ENCODE data around the gene PTPRCAP.

PTPRCAP gene

DNA sequence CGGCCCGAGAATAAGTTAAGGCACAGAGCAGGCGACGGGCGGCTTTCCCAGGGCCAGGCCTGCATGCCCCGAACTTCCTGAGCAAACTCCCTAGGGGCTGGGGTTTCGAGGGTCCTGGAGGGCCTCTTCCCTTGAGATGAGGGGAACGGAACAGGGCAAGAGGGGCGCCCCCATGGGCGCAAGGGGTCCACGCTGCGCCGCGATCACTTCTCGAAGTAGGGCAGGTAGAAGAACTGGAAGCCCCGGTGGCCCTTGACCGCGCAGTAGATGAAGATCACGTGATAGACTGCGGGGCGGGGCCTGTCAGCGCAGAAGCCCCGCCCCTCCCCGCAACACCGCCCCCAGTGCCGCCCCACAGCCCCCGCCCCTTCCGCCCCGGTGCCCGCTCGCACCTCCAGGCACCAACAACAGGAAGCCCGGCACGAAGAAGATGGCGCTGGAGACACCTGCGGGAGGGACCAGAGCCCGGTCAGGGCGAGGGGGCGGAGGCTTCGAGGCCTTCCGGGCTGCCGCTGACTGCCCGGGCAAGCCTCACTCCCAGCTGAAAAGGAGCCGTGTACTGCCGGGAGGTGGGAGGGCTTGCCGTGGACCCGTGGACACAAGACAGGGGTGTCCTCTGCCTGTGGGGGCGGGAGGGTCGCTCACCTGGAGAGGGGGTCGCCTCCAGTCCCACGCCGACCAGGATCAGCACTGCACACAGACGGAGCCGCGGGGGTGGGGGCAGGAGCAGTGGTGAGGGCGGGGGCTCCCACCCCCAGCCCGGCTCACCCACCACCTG lies 27.1 kb upstream of the PTPRCAP start:
- peak; percentile 88 for DNase-seq

DNA sequence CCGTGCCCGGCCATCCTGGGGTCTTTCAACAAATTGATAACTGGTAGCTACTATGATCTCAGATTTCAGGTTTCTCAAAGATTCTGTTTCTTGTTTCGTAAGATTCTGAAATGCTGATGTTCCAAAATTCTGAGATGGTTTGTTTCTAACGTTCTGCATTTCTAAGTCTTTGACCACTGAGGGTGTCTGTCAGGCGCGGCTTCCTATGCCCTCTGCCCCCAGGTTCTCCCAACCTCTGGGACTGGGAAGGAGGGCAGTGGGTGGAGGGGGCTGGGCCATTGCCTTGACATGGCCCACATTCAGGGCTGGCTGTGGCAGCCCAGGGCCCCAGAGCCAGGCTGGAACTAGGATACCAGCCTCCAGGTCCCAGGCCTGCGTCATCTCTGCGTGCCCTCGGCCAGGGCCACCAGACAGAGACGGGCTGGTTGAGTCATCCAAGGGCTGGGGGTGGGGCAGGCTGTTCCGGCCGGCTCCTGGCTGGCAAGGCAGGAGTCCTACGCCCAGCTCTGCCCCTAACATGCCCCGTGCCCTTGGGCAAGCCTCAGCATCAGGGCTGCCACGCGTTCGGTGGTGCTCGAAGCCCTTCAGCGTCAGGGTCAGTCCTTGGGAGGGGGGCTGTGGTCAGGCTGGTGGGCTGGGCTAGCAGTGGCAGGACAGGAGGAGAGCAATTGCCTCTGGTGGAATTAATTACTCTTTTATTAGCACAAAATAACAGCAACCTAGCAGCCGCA lies 26.4 kb upstream of the PTPRCAP start:
- no peak for DNase-seq

DNA sequence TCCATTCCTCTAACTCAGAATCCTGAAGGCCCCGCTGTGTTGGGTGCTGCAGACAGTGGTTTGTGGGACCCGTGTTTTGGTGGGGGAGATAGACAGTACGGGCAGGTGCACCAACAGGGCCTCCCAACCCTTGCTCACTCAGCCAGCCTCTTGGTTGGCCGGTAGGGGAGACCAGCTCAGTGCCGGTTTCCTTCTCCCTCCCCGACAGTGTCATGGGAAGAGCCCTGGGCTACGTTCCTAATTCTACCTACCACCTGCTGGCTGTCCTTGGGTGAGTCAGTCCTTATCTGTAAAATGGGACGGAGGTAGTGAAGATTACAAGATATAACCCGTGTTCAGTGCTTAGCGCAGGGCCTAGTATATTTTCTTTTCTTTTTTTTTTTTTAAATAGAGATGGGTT lies 25.7 kb upstream of the PTPRCAP start:
- DNase-seq = no peak

DNA sequence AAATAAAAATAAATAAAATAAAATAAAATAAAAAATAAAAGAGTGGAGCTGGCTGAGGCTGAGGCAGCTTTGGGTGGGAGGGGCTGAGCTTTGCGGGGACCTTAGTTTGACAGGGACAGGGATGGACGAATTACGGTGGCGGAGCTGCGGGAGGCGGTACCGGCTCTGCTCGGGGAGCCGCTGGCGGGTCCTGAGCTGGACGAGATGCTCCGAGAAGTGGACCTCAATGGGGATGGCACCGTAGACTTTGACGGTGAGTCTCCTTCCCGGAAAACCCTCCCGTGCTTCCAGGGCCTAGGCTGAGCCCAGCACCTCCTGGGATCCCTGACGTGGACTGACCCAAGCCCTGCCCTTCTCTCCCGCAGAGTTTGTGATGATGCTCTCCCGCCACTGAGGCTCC lies 20.8 kb upstream of the PTPRCAP start:
- DNase-seq = no peak

DNA sequence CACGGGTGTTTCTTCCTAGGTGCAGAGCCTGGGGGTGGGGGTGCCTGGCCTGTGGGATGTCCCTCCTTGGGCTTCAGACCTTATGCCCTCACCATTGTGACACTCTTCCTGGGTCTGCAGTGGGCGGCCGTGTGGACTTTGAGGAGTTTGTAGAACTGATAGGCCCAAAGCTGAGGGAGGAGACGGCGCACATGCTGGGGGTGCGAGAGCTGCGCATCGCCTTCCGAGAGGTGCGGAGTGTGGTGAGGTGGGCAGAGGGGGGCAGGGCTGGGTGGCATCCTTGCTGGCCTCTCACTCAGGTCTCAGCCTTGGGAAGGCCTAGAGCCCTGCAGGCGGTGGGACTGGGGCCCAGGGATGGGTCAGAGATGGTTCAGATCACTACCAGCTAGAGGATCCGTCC lies 20.0 kb upstream of the PTPRCAP start:
- no peak for DNase-seq

DNA sequence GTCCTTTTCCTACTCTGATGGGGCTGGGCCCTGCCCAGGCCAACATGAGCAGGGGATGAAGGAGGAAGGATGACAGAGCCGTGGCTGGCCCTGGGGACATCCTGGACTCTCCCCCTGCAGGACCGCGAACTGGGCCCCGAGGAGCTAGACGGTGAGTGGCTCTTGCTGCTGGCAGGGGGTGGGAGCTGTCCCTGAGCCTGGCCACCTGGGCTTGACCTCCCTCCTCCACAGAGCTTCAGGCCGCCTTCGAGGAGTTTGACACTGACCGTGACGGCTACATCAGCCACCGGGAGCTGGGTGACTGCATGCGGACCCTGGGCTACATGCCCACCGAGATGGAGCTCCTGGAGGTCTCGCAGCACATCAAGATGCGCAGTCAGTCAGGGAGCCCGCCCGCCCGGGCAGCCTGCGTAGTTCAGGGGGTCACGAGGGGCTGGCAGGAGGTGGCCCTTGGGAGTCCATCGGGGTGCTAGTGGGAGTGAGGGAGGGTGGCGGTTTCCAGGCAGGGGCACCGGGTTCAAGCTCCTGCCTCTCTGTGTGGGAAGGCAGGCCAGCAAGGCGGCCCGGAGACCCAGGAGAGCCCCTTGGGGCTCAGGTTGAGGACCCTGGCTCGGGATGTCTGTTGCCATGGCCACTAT lies 18.7 kb upstream of the PTPRCAP start:
- DNase-seq = no peak

DNA sequence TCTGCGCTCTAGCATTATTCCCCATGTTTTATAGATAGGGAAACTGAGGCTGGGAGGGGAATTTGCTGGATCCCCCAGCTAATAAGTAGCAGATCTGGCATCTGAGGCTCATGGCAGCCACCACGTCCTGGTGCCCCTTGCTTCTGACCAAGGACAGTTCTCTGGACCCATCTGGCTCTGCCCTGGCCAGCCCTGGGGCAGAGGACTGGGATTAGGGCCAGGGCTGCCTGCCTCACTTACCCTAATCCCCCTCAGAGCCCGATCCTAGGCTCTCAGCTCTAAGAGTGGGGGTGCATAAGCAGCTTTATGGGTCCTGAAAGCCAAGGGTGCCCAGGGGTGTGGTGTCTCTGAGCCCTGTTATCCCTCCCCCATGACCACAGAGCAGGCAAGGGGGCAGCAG lies 17.6 kb upstream of the PTPRCAP start, which contains the start of gene CABP4:
Gene CABP4, plus strand, starts transcription at position 301 of the 400 bp plus-strand sequence. Its CDS starts 70 bp downstream, at position 371.
- DNase-seq = no peak

DNA sequence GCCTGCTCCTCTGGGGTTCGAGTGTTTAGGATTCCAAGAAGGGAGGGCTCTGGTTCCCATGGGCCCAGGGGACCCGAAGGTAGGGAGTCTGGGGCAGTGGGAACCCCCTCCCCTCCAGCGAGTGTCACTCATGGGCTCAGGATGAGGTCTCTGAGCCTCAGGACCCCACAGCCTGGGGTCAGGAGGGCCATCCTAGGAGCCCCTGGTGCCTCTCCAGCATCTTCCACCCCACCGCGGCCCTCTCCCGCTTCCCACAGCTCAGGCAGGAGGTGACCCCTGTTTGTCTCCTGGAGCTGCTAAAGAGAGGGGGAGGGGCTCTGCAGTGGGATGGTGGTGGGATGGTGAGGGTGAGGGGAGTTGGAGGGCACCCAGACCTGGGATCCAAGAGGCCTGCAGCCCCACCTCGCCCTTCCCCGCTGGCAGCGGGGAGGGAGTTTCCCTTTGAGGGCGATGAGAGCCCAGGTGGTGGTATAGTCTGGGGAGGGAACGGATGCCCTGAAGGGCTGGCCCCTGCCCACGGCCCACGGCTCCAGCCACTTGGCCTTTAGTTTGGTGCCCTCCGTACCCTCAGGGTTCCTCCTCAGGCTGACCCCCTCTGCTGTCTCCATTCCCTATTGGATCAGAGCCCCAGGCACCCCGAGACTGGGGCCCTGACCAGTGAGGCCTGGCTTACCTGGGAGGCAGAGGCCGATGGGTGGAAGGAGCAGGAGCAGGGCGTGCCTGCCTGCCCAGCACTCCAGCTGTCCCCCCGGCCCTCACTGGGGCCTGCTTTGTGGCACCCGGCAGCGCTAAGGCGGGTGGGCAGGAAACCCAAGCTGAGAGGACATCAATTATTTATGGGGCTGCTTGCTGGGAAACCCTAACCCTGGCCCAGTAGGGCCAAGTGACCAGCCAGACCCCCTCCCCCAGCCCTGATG lies 16.6 kb upstream of the PTPRCAP start:
- DNase-seq = no peak

DNA sequence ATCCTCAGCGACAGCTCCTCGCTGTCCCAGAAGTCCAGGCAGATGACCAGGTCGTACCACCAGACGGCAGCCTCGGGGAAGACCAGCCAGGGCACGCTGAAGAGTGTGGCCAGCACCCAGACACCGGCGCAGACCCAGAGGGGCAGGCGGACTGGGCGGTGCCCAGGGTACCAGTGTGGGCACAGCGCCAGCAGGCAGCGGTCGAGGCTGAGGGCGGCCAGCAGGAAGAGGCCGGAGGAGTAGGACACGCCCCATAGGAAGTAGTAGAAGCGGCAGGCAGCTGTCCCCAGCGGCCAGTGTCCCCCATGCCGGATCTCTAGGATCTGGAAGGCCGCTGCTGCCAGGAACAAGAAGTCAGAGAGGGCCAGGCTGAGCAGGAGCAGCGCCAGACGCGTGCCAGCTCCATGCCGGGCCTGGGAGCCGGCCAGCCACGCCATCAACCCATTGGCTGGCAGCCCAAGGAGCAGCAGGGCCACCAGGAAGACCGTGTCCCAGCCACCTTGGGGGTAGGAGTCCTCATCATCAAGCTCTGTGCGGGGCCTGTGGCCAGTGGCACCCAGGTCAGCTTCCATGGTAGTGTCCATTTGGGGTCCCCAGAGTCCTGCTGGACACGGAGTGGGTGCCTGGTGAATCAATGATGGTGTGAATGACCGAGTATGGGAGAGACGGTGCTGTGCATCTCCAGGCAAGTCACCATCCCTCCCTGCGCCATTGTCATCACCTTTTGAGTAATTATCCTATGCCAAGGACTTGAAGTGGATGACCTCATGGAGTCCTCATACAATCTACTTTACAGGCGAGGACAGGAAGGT lies 14.9 kb upstream of the PTPRCAP start, which contains the start of gene GPR152:
Gene GPR152, minus strand, starts transcription at position 589 of the 812 bp plus-strand sequence. Its CDS starts 5 bp downstream, at position 584.
- DNase-seq = peak; percentile 64

DNA sequence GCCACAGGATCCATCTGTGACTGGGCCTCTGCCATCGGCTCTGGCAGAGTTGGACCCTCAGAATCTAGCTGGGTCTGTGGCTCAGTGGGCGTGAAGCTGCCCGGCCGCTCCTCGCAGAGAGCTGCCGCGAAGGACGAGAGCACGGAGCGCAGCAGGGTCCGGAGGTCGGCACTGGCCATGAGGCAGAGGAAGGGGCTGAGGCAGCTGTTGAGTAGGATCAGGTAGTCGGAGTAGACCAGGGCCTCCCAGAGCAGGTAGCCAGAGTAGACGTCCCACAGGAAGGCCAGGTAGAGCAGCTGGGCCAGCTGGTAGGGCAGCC lies 14.1 kb upstream of the PTPRCAP start:
- no peak for DNase-seq

DNA sequence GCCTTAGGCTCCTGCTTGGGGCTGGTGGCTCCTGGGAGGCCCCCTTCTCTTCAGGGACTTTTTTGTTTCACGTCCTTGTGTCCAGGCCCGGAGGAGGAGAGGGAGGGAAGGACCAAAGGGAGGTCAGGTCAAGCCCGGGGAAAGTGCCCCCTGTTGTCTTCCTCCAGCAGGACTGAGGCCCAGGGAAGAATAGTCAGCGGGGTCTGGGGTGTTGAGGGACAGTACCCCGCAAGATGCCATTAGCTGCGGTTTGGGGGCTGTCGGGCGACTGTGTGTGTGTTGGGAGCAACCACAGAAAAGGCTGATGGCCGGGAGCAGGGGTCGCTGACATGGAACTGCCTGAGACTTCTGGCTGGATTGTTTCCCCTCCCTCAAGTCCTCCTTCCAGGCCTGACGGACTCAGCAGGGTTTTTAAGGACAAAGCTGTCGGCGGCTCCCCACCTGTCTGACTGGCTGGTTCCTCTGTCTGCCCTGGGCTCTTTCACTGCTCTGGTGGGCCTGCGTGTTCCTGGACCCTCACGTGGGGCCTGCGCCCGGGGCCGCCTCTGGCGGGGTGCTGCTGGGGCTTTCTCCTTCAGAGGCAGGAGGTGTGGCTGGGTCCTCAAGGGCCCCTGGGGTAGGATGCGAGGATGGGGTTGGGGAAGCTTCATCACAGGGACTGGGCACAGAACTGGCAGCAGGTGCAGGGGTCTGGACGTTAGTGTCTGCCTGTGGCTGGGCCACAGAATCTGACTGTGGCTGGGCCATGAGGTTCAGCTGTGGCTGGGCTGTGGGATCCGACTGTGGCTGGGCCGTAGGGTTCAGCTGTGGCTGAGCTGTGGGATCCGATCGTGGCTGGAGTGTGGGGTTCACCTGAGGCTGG lies 13.5 kb upstream of the PTPRCAP start:
- no peak for DNase-seq

DNA sequence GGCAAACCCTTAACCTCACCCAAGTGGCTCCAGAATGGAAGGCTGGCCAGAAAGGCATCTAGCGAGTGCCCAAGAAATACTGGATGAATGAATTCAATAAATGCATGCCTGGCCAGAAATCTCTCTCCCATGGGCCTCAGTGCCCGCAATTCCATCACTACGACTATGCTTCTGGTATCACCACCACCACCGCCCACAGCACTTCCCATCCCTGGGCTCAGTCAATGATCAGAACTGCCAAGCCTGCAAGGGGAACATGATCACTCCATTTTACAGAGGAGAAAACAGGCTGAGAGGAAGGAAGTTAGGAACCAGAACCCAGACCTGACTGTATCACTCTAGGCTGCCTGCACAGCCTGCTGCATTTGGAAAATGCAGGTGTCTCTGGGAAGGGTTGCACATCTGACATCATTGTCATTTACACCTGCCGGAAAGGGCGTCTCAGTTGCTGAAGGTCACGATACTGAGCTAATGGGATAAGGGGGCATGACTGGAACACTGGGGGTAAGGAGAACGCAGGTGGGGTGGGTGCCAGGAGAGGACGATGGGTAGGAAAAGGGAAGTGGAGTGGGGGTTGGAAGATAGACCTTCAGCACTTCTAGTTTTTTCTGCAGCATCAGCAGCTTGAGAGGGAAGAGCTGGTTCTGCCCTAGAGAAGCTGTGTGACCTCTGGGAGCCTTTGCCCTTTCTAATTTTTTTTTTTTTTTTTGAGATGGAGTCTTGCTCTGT lies 11.8 kb upstream of the PTPRCAP start:
- no peak for DNase-seq

DNA sequence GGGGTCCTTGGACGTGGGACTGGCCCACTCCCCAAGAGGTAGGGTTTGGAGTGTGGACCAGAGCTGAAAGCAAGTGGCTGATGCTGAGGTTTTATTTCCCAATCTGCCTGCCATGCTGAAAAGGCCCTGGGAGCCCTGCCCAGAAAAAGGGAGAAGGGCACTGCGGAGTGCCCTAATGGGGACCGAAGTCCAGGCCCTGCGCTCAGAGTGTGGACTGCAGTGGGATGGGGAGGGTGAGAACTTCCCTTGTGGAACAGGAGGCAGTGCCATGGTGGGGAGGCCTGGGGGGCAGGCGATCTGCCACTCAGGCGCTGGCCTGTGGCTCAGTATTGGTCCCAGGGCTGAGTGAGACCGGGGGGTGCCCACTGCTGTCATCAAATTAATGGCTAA lies 10.7 kb upstream of the PTPRCAP start:
- DNase-seq = no peak

DNA sequence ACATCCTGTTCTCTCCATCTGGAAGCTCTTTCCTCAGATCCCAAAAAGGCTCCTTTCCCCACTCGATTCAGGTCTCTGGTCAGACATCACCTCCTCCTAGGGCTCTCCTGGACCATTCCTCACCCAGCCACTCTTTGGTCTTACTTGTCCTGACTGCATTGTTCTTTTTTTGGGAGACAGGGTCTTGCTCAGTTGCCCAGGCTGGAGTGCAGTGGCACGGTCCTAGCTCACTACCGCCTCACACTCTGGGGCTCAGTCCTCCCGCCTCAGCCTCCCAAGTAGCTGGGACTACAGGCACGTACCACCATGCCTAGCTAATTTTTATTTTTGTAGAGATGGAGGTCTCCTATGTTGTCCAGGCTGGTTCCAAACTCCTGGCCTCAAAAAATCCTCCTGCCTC lies 8.0 kb upstream of the PTPRCAP start:
- no peak for DNase-seq

DNA sequence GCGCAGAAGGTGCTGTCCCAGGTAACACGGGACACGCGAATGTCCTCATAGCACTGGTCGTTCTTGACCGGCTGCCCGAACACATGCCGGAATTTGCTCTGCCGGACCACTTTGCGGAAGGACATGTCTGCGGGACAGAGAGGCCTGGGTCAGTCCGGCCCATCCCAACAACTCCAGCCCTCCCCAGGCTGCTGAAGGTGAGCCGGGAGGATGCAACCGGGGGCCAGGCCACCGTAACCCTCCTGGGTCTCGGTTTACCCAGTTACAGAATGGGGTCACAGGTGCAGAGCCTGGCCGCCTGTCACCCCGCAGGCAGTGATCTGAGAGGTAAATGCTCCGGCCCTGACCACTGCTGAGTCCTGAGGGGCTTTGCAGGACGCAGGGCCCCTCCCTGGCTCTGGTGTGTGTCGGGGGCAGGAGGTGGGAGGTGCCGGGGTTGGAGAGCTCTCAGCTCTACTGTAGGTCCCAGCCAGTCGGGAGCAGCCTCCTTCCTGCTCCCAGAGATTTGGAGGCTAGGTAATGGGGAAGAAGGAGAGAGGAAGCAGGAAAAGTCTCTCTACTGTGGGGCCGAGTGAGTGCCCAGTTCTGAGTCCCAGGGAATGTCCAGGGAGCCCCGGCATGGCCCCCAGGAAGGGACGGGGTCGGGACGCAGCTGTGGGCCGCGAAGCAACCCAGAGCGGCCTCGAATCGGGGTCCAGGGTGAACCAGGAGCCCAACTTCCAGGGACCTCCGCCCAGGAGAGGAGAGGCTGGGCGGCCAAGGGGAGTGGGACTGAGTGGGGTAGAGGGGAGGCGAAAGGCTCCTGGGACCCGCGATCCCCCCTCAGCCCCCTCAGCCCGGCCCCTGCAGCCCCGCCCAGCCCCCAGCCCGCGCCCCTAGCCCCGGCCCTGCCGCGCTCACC lies 5.3 kb upstream of the PTPRCAP start:
- no peak for DNase-seq

DNA sequence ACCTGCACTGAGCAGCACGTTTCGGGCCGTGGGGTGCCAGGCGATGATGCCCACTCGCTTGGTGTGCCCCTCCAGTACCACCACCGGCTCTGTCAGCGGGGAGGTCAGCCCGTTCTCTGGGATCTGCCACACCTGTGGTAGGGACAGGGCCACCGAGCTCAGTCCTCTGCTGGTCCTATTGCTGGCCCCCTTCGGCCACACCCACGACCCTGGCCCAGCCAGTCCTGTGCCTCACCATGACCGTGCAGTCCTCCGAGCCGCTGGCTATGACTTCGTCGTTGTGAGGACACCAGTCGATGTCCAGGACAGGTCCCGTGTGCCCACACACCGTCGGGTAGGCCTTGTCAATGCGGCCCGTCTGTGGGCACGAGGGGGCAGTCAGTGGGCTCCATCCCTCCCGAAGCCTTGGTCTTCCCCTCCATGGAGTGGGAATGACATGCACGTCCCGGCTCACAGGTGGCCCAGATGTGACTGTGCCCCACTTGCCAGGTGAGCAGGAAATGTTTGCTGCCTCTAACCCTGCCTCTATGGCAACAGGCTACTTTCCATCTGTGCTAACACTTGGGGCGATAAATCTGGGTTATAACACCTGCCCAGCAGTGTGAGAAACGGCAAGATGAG lies 4.4 kb upstream of the PTPRCAP start:
- no peak for DNase-seq

DNA sequence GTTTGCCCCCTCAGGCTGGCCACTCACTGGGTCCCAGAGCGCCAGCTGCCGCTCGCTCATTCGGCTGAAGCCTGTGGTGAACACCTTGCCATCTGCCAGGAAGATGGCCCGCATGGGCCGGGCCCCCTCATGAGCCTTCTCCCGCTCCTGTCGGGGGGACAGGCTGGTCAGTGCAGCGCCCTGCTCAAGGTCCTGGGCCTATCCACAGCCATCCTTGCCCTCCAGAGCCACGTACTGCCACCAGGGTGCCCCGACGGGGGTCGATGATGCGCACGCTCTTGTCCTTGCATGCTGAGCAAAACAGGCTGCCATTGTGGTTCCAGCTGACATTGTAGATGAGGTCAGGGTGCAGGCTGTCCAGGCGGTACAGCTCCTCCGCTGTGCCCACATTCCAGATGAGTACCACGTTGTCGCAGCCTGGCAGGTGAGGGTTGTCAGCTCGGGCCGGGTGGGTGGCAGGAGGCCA lies 3.6 kb upstream of the PTPRCAP start:
- no peak for DNase-seq
